Measurements from ENCODE around the gene MGAT3. TPM values are rescaled to one million over a fixed set of nuclear protein-coding genes. Genes with fewer than 3 reads are reported as not detected.
A peak's percentile ranks its signal among the peaks of the same experiment; 100 is the strongest.

Gene MGAT3
- total and polyA plus RNA-seq, 2 experiments from 2014 or later: 7.0 to 20.0 TPM

DNA sequence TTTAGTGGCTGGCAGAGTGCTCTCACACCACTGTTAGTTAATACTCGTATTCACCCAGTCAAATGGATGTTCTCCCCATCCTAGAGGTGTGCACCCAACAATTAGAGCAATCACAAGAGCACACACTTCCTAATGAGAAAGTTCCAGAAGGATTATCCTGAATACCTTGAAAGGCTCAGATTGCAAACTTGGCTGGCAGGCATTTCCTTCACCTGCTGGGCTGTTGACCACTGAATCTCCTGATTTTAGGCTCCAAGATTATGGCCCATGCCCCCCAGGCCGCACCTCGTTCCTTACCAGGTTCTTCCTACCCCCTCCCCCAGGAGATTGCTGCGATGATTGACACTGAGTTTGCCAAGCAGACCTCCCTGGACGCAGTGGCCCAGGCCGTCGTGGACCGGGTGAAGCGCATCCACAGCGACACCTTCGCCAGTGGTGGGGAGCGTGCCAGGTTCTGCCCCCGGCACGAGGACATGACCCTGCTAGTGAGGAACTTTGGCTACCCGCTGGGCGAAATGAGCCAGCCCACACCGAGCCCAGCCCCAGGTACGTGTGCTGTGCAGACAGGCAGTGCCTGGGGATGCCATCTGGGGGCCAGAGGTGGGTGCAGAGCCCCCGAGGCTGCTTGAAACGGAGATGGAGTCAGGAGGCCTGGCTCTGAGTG, 30.3 kb upstream of the MGAT3 start:
- H3K9me2 ChIP-seq (replicated peaks; ENCODE audit: insufficient read depth): no peaks in the 10 kb centered on the region
- no peaks in the 10 kb centered on the region for H3K79me2 ChIP-seq
- H3K27ac ChIP-seq: no peak overlapping the region
- H2AFZ ChIP-seq: no peak overlapping the region
- no peaks in the 10 kb centered on the region for H4K20me1 ChIP-seq (ENCODE audit: insufficient read depth, poor library complexity, severe bottlenecking)
- WGBS (ENCODE audit: low lambda C conversion rate, missing lambda C conversion rate): 95% methylated on average over 20 of the region's 20 CpGs
- TF ChIP-seq EZH2 (IDR thresholded peaks at IDR 0.05; ENCODE audit: borderline replicate concordance): no peak
- no peak for TF ChIP-seq EZH2phosphoT487 (IDR thresholded peaks at IDR 0.05; ENCODE audit: low read depth, severe bottlenecking, unreplicated experiment)
- no peak overlapping the region for H3K4me2 ChIP-seq
- no peaks in the 10 kb centered on the region for H3K27me3 ChIP-seq
- H3K36me3 ChIP-seq (replicated peaks; ENCODE audit: insufficient read depth, low read depth): no peaks in the 10 kb centered on the region
- H3K4me3 ChIP-seq: no peak overlapping the region
- DNase-seq (ENCODE audit: low spot score): peak; percentile 3
- H3K9me3 ChIP-seq (ENCODE audit: low read depth): no peaks in the 10 kb centered on the region
- no peaks in the 10 kb centered on the region for H3K4me1 ChIP-seq (ENCODE audit: insufficient read depth)

GRCh38 chr22:39427751-39428596, 28.8 kb upstream of the MGAT3 start:
- H4K20me1 ChIP-seq (ENCODE audit: insufficient read depth, poor library complexity, severe bottlenecking): no peaks in the 10 kb centered on the region
- H3K4me2 ChIP-seq: no peak overlapping the region
- H3K9me3 ChIP-seq (ENCODE audit: low read depth): no peaks in the 10 kb centered on the region
- no peaks in the 10 kb centered on the region for H3K36me3 ChIP-seq (replicated peaks; ENCODE audit: insufficient read depth, low read depth)
- no peak overlapping the region for H2AFZ ChIP-seq
- no peak for TF ChIP-seq EZH2 (IDR thresholded peaks at IDR 0.05; ENCODE audit: borderline replicate concordance)
- TF ChIP-seq EZH2phosphoT487 (IDR thresholded peaks at IDR 0.05; ENCODE audit: low read depth, severe bottlenecking, unreplicated experiment): no peak
- TF ChIP-seq, protein P1, sequence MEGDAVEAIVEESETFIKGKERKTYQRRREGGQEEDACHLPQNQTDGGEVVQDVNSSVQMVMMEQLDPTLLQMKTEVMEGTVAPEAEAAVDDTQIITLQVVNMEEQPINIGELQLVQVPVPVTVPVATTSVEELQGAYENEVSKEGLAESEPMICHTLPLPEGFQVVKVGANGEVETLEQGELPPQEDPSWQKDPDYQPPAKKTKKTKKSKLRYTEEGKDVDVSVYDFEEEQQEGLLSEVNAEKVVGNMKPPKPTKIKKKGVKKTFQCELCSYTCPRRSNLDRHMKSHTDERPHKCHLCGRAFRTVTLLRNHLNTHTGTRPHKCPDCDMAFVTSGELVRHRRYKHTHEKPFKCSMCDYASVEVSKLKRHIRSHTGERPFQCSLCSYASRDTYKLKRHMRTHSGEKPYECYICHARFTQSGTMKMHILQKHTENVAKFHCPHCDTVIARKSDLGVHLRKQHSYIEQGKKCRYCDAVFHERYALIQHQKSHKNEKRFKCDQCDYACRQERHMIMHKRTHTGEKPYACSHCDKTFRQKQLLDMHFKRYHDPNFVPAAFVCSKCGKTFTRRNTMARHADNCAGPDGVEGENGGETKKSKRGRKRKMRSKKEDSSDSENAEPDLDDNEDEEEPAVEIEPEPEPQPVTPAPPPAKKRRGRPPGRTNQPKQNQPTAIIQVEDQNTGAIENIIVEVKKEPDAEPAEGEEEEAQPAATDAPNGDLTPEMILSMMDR (IDR thresholded peaks at IDR 0.05; ENCODE audit: poor library complexity): no peak
- no peak overlapping the region for H3K4me3 ChIP-seq
- H3K79me2 ChIP-seq: no peaks in the 10 kb centered on the region
- DNase-seq (ENCODE audit: low spot score): peak; percentile 3
- no peaks in the 10 kb centered on the region for H3K27me3 ChIP-seq
- no peaks in the 10 kb centered on the region for H3K9me2 ChIP-seq (replicated peaks; ENCODE audit: insufficient read depth)
- peak overlapping the region; percentile 40 for H3K27ac ChIP-seq
- no peaks in the 10 kb centered on the region for H3K4me1 ChIP-seq (ENCODE audit: insufficient read depth)
- WGBS (ENCODE audit: low lambda C conversion rate, missing lambda C conversion rate): 83% methylated on average over 13 of the region's 13 CpGs

GRCh38 chr22:39428597-39429071, 28.2 kb upstream of the MGAT3 start:
- Histone ChIP-seq H3K27ac (peak overlapping the region; percentile 67), H3K36me3 (replicated peaks; ENCODE audit: insufficient read depth, low read depth) (no peaks in the 10 kb centered on the region)
- 54% methylated on average over 10 of the region's 10 CpGs for WGBS (ENCODE audit: low lambda C conversion rate, missing lambda C conversion rate)

More at GRCh38 chr22:39428597-39429071, 28.2 kb upstream of the MGAT3 start:
- TF ChIP-seq, protein P1 (IDR thresholded peaks at IDR 0.05; ENCODE audit: poor library complexity): no peak
- TF ChIP-seq EZH2phosphoT487 (IDR thresholded peaks at IDR 0.05; ENCODE audit: low read depth, severe bottlenecking, unreplicated experiment): no peak
- no peak for TF ChIP-seq EZH2 (IDR thresholded peaks at IDR 0.05; ENCODE audit: borderline replicate concordance)
- H4K20me1 ChIP-seq (ENCODE audit: insufficient read depth, poor library complexity, severe bottlenecking): no peaks in the 10 kb centered on the region
- H3K9me3 ChIP-seq (ENCODE audit: low read depth): no peaks in the 10 kb centered on the region
- no peak overlapping the region for H3K4me2 ChIP-seq
- DNase-seq (ENCODE audit: low spot score): peak; percentile 40
- H2AFZ ChIP-seq: no peak overlapping the region
- no peaks in the 10 kb centered on the region for H3K4me1 ChIP-seq (ENCODE audit: insufficient read depth)
- H3K4me3 ChIP-seq: no peak overlapping the region
- no peaks in the 10 kb centered on the region for H3K79me2 ChIP-seq
- H3K9me2 ChIP-seq (replicated peaks; ENCODE audit: insufficient read depth): no peaks in the 10 kb centered on the region
- H3K27me3 ChIP-seq: no peaks in the 10 kb centered on the region
